A549 (cell line): ENCODE data around the gene ATG5. TPM values are rescaled to one million over a fixed set of nuclear protein-coding genes. Genes with fewer than 3 reads are reported as not detected.

Experiments
- ATAC-seq, 2 experiments: fragments of 200-7000 bp in 1 of 2; fragments of >200 bp in 1 of 2; cut with Nextera tagmentation in 1 of 2; cut with Tn5 transposase in 1 of 2; 3 replicates each; pipeline versions ENCODE4 v1.8.0 to v1.9.1; 2018 to 2020; ENCODE audit warnings: mild to moderate bottlenecking in 1 of 2, moderate library complexity in 1 of 2
- CTCF ChIA-PET: fragments of 300-600 bp; sonication (Branson Sonifier 250); formaldehyde crosslinking; extraction: SDS; loops from one replicate; lab custom pipeline; 2021; ENCODE audit warnings: antibody characterized with exemption, inconsistent platforms; lab: Yijun Ruan, JAX
- POLR2A ChIA-PET: fragments of 350-600 bp; formaldehyde crosslinking; extraction: SDS; loops from one replicate; lab custom pipeline; 2021; ENCODE audit warnings: antibody characterized with exemption, inconsistent platforms; lab: Yijun Ruan, JAX
- DNase-seq, 2 experiments: peaks; one replicate each; pipeline versions ENCODE4 v3.0.0 to v3.0.0-alpha.2; 2011 to 2016; ENCODE audit warnings: low read depth in 1 of 2, low spot score in 1 of 2
- FAIRE-seq: peaks from 2 replicates; lab custom pipeline; 2011; peaks lifted over from hg19 to GRCh38; lab: Jason Lieb, UNC
- H3K27ac ChIP-seq, 2 experiments: fragments of >200 bp; sonication (Bioruptor Twin); formaldehyde crosslinking; 3 replicates each; pipeline ENCODE4 v1.5.1; 2016 to 2017
- H3K4me1 ChIP-seq: fragments of >200 bp; sonication (Bioruptor Twin); formaldehyde crosslinking; 3 replicates; pipeline ENCODE4 v1.6.1; 2016
- H3K4me2 ChIP-seq: fragments of >200 bp; sonication (Bioruptor Twin); formaldehyde crosslinking; 3 replicates; pipeline ENCODE4 v1.6.1; 2016
- H3K4me3 ChIP-seq: fragments of >200 bp; sonication (Bioruptor Twin); formaldehyde crosslinking; 3 replicates; pipeline ENCODE4 v1.5.1; 2016
- H3K9me3 ChIP-seq: fragments of >200 bp; sonication (Bioruptor Twin); formaldehyde crosslinking; 3 replicates; pipeline ENCODE4 v1.6.1; 2016
- BCL3 ChIP-seq: fragments of >200 bp; sonication (Bioruptor Twin); formaldehyde crosslinking; IDR thresholded peaks from 3 replicates; pipeline ENCODE4 v1.6.1; 2016
- CBX8 ChIP-seq: fragments of 200-600 bp; sonication (generic); IDR thresholded peaks from 2 replicates; pipeline ENCODE4 v1.6.1; 2016
- CHD2 ChIP-seq: fragments of 150-350 bp; IDR thresholded peaks from 2 replicates; pipeline ENCODE4 v1.6.1; 2014; ENCODE audit warnings: low read length; ENCODE audit not compliant: partially characterized antibody
- CHD4 ChIP-seq: fragments of 200-600 bp; sonication (generic); IDR thresholded peaks from 2 replicates; pipeline ENCODE4 v1.6.1; 2016; ENCODE audit warnings: antibody characterized with exemption, mild to moderate bottlenecking, borderline replicate concordance
- CTCF ChIP-seq: fragments of >200 bp; sonication (Bioruptor Twin); formaldehyde crosslinking; IDR thresholded peaks from 3 replicates; pipeline ENCODE4 v1.5.1; 2016
- EHF ChIP-seq: fragments of 250-450 bp; sonication (Bioruptor Pico); IDR thresholded peaks from 2 replicates; pipeline ENCODE4 v1.5.0; 2020; ENCODE audit warnings: mild to moderate bottlenecking
- EHMT2 ChIP-seq: fragments of 200-600 bp; sonication (generic); IDR thresholded peaks from 2 replicates; pipeline ENCODE4 v1.6.1; 2016; ENCODE audit warnings: antibody characterized with exemption, low read depth, mild to moderate bottlenecking, moderate library complexity
- ELK1 ChIP-seq: fragments of 150-350 bp; IDR thresholded peaks from 2 replicates; pipeline ENCODE4 v1.6.1; 2014; ENCODE audit warnings: low read depth, mild to moderate bottlenecking, low read length
- EP300 ChIP-seq, 2 experiments: fragments of >200 bp; sonication (Bioruptor Twin); formaldehyde crosslinking; IDR thresholded peaks; 2 replicates in 1 of 2; 3 replicates in 1 of 2; pipeline ENCODE4 v1.6.1; 2016 to 2017
- ESRRA ChIP-seq: fragments of 150-350 bp; IDR thresholded peaks from 2 replicates; pipeline ENCODE4 v1.6.1; 2014; ENCODE audit warnings: mild to moderate bottlenecking, low read length, borderline replicate concordance
- FOSL2 ChIP-seq, 2 experiments: fragments of 450-650 bp in 1 of 2; fragments of >200 bp in 1 of 2; sonication (Bioruptor Twin) in 1 of 2; formaldehyde crosslinking; IDR thresholded peaks; 2 replicates each; pipeline versions ENCODE4 v1.5.0 to v1.6.1; 2016 to 2020; ENCODE audit warnings: mild to moderate bottlenecking in 1 of 2, moderate library complexity in 1 of 2
- FOXS1 ChIP-seq: fragments of 250-450 bp; sonication (Bioruptor Pico); IDR thresholded peaks from 2 replicates; pipeline ENCODE4 v1.5.0; 2020; ENCODE audit warnings: mild to moderate bottlenecking, moderate library complexity
- GATA3 ChIP-seq: IDR thresholded peaks from 2 replicates; pipeline ENCODE4 v1.6.1; 2012; ENCODE audit warnings: borderline replicate concordance
- HDAC2 ChIP-seq: fragments of 200-600 bp; sonication (generic); IDR thresholded peaks from 2 replicates; pipeline ENCODE4 v1.6.1; 2016
- HEYL ChIP-seq: fragments of 250-450 bp; sonication (Bioruptor Pico); IDR thresholded peaks from 2 replicates; pipeline ENCODE4 v1.8.0; 2021; ENCODE audit warnings: mild to moderate bottlenecking, moderate library complexity
- HOXA7 ChIP-seq: fragments of 250-450 bp; sonication (Bioruptor Pico); IDR thresholded peaks from 2 replicates; pipeline ENCODE4 v1.5.0; 2020; ENCODE audit warnings: mild to moderate bottlenecking, moderate library complexity
- JUN ChIP-seq, 2 experiments: fragments of >200 bp; sonication (Bioruptor Twin); formaldehyde crosslinking; IDR thresholded peaks; 2 replicates in 1 of 2; 3 replicates in 1 of 2; pipeline ENCODE4 v1.6.1; 2016 to 2017
- JUNB ChIP-seq: fragments of >200 bp; sonication (Bioruptor Twin); formaldehyde crosslinking; IDR thresholded peaks from 2 replicates; pipeline ENCODE4 v1.6.1; 2016
- MAX ChIP-seq: IDR thresholded peaks from 2 replicates; pipeline ENCODE4 v1.6.1; 2012
- MYC ChIP-seq: IDR thresholded peaks from 2 replicates; pipeline ENCODE4 v1.6.1; 2012; ENCODE audit warnings: mild to moderate bottlenecking, inconsistent platforms, low read length, improper control_type of control experiment, borderline replicate concordance
- NPAS2 ChIP-seq: fragments of 250-450 bp; sonication (Bioruptor Pico); IDR thresholded peaks from 2 replicates; pipeline ENCODE4 v1.8.0; 2022; ENCODE audit warnings: mild to moderate bottlenecking, moderate library complexity, borderline replicate concordance
- NR3C1 ChIP-seq: fragments of >200 bp; sonication (Bioruptor Twin); formaldehyde crosslinking; IDR thresholded peaks from 3 replicates; pipeline ENCODE4 v1.6.1; 2017
- RCOR1 ChIP-seq: fragments of 150-350 bp; IDR thresholded peaks from 2 replicates; pipeline ENCODE4 v1.6.1; 2014; ENCODE audit warnings: antibody characterized with exemption, low read length, low read depth
- REST ChIP-seq: fragments of 200-600 bp; sonication (generic); IDR thresholded peaks from 2 replicates; pipeline ENCODE4 v1.6.1; 2016; ENCODE audit warnings: antibody characterized with exemption, mild to moderate bottlenecking, moderate library complexity
- SREBF2 ChIP-seq: fragments of 450-650 bp; IDR thresholded peaks from 2 replicates; pipeline ENCODE4 v1.6.1; 2014; ENCODE audit warnings: mild to moderate bottlenecking, moderate library complexity
- ZNF302 ChIP-seq: fragments of 250-450 bp; sonication (Bioruptor Pico); IDR thresholded peaks from 2 replicates; pipeline ENCODE4 v1.9.0; 2021; ENCODE audit warnings: inconsistent platforms, mild to moderate bottlenecking, moderate library complexity
- WGBS: methylation state at CpG from one replicate; pipeline ENCODE4 v1.1.6; 2017; ENCODE audit errors: missing lambda C conversion rate; 5-methylcytosine and 5-hydroxymethylcytosine counted together
- polyA plus RNA-seq, 4 experiments: library from polyadenylated mRNA; depleted of rRNA in 3 of 4; stranded (reverse); fragments of >200 nt; fragmentation: RNase III in 1 of 4; extraction: RNeasy Plus Mini Kit Qiagen cat#74134 plus additional on column Dnase treatment in 1 of 4; gene quantifications; 2 replicates in 3 of 4; 3 replicates in 1 of 4; pipeline ENCODE4 v1.2.3, GENCODE V29; 2011 to 2017

ATG5 gene
- polyA plus RNA-seq, 2 of the 4 experiments (the other 2 are of a cell fraction), result 26.6 to 53.5 TPM

GRCh38 chr6:106212576-106212975, 113.0 kb downstream of the ATG5 start:
- Histone ChIP-seq H3K27ac (no peak overlapping the region), H3K4me1 (no peaks in the 10 kb centered on the region), H3K4me2 (no peak overlapping the region), H3K4me3 (no peak overlapping the region), H3K9me3 (no peaks in the 10 kb centered on the region)
- WGBS, result 98% methylated on average over 5 of the region's 5 CpGs
- no peak for DNase-seq
- ATAC-seq, result no peak
- no peak for FAIRE-seq
- TF ChIP-seq HDAC2 (no peak), EHMT2 (no peak), ZNF302 (CRISPR knock-in tag) (no peak)
- CTCF ChIA-PET, result no interaction called here
- POLR2A ChIA-PET, result no interaction called here

GRCh38 chr6:106206905-106207304, 118.7 kb downstream of the ATG5 start:
- TF ChIP-seq RCOR1, result no peak
- TF ChIP-seq GATA3, result no peak
- TF ChIP-seq HDAC2, result no peak
- no peak for TF ChIP-seq ZNF302 (CRISPR knock-in tag)
- no peak for TF ChIP-seq BCL3
- TF ChIP-seq CBX8, result no peak
- TF ChIP-seq, all 56 proteins: peak for 0
- no peak for FAIRE-seq
- H3K9me3 ChIP-seq, result no peaks in the 10 kb centered on the region
- no peak for DNase-seq
- POLR2A ChIA-PET, result no interaction called here
- no peak overlapping the region for H3K27ac ChIP-seq
- H3K4me3 ChIP-seq, result no peak overlapping the region
- WGBS, result 91% methylated on average over 1 of the region's 1 CpG
- no peak for ATAC-seq
- H3K4me2 ChIP-seq, result no peak overlapping the region
- CTCF ChIA-PET, result no interaction called here
- H3K4me1 ChIP-seq, result no peaks in the 10 kb centered on the region

GRCh38 chr6:106204961-106205360, 120.6 kb downstream of the ATG5 start:
- FAIRE-seq (no peak), DNase-seq (no peak), ATAC-seq (no peak)
- ChIA-PET POLR2A (no interaction called here), CTCF (interaction anchor here (1.1 kb wide), 1 partner anchor 19 kb away, joined by 4 read pairs; no protein-coding TSS in a partner anchor)
- TF ChIP-seq JUNB (no peak), FOSL2 (IDR thresholded peaks at IDR 0.05) (no peak), FOSL2 (CRISPR knock-in tag; IDR thresholded peaks at IDR 0.05) (no peak), FOXS1 (no peak), ELK1 (no peak), CHD4 (no peak), SREBF2 (no peak), NR3C1 (no peak), CTCF (no peak), MYC (no peak), HOXA7 (CRISPR knock-in tag) (no peak), ESRRA (no peak), HEYL (CRISPR knock-in tag) (no peak), NPAS2 (CRISPR knock-in tag) (no peak), EP300 (IDR thresholded peaks at IDR 0.05) (no peak), JUN (IDR thresholded peaks at IDR 0.05) (no peak), EHF (CRISPR knock-in tag) (no peak), MAX (no peak), HDAC2 (no peak), REST (no peak), CHD2 (no peak)
- Histone ChIP-seq H3K4me3 (no peak overlapping the region), H3K4me2 (no peak overlapping the region), H3K27ac (no peak overlapping the region), H3K4me1 (peaks cover 2% of the 10 kb centered on the region; the same call in 1 of the 3 replicates), H3K9me3 (no peaks in the 10 kb centered on the region)
- WGBS, result 79% methylated on average over 2 of the region's 2 CpGs
